MM.1S (cell line): ENCODE measurements around the gene SLC25A17.
"Not testable (repeated sequence)": the region's sequence is repeated elsewhere in the genome, so short reads cannot be mapped to it uniquely, and the experiment has no call there.

Experiments used
- DNase-seq: peaks from one replicate; pipeline ENCODE4 v3.0.0-alpha.2; 2015
- H2AFZ ChIP-seq: fragments of 300-600 bp; sonication (generic); 2 replicates; pipeline ENCODE4 v1.6.0; 2016; ENCODE audit warnings: antibody characterized with exemption, low read length
- H3F3A ChIP-seq: fragments of 300-600 bp; sonication (generic); 2 replicates; pipeline ENCODE4 v1.6.1; 2016; ENCODE audit warnings: mild to moderate bottlenecking, antibody characterized with exemption, low read length, moderate library complexity, mixed read lengths; ENCODE audit not compliant: insufficient read depth
- H3K27ac ChIP-seq: fragments of 300-600 bp; sonication (generic); 2 replicates; pipeline ENCODE4 v1.5.1; 2016; ENCODE audit warnings: mild to moderate bottlenecking, low read length
- H3K27me3 ChIP-seq: fragments of 300-600 bp; sonication (generic); replicated peaks from 2 replicates; pipeline ENCODE4 v1.6.0; 2016; ENCODE audit warnings: low read length; ENCODE audit not compliant: insufficient read depth
- H3K36me3 ChIP-seq: fragments of 300-600 bp; sonication (generic); replicated peaks from 2 replicates; pipeline ENCODE4 v1.6.1; 2016; ENCODE audit warnings: mild to moderate bottlenecking, low read length, mixed read lengths; ENCODE audit not compliant: insufficient read depth
- H3K4me1 ChIP-seq: fragments of 300-600 bp; sonication (generic); 2 replicates; pipeline ENCODE4 v1.6.1; 2016; ENCODE audit warnings: low read length, mixed read lengths
- H3K4me2 ChIP-seq: fragments of 300-600 bp; sonication (generic); 2 replicates; pipeline ENCODE4 v1.6.0; 2016; ENCODE audit warnings: low read depth, low read length
- H3K4me3 ChIP-seq: fragments of 300-600 bp; sonication (generic); 2 replicates; pipeline ENCODE4 v1.5.1; 2016; ENCODE audit warnings: low read length, mixed read lengths
- H3K79me2 ChIP-seq: fragments of 300-600 bp; sonication (generic); 2 replicates; pipeline ENCODE4 v1.6.1; 2016; ENCODE audit warnings: mixed run types, low read length, mixed read lengths
- H3K9ac ChIP-seq: fragments of 300-600 bp; sonication (generic); 2 replicates; pipeline ENCODE4 v1.6.1; 2016; ENCODE audit warnings: low read length, mixed read lengths
- H3K9me2 ChIP-seq: fragments of 300-600 bp; sonication (generic); replicated peaks from 2 replicates; pipeline ENCODE4 v1.6.1; 2016; ENCODE audit warnings: mild to moderate bottlenecking, low read length, mixed read lengths; ENCODE audit not compliant: insufficient read depth
- H3K9me3 ChIP-seq: fragments of 300-600 bp; sonication (generic); replicated peaks from 2 replicates; pipeline ENCODE4 v1.6.1; 2016; ENCODE audit warnings: mild to moderate bottlenecking, low read length, mixed read lengths; ENCODE audit not compliant: insufficient read depth
- H4K20me1 ChIP-seq: fragments of 300-600 bp; sonication (generic); 2 replicates; pipeline ENCODE4 v1.6.1; 2016; ENCODE audit warnings: mild to moderate bottlenecking, low read length, moderate library complexity, mixed read lengths; ENCODE audit not compliant: insufficient read depth
- EZH2 ChIP-seq: fragments of 300-600 bp; sonication (generic); optimal IDR thresholded peaks from 2 replicates; pipeline ENCODE3; 2017; ENCODE audit warnings: low read depth, mild to moderate bottlenecking, antibody characterized with exemption, low read length, mixed read lengths
- EZH2phosphoT487 ChIP-seq: fragments of 300-600 bp; sonication (generic); IDR thresholded peaks from 2 replicates; pipeline ENCODE4 v1.6.1; 2018; ENCODE audit warnings: antibody characterized with exemption, low read length
- TF ChIP-seq, protein P1 (sequence below): fragments of 300-600 bp; sonication (generic); IDR thresholded peaks from 2 replicates; pipeline ENCODE4 v1.5.1; 2016; ENCODE audit warnings: antibody characterized with exemption, low read length, mixed read lengths

Gene SLC25A17

DNA sequence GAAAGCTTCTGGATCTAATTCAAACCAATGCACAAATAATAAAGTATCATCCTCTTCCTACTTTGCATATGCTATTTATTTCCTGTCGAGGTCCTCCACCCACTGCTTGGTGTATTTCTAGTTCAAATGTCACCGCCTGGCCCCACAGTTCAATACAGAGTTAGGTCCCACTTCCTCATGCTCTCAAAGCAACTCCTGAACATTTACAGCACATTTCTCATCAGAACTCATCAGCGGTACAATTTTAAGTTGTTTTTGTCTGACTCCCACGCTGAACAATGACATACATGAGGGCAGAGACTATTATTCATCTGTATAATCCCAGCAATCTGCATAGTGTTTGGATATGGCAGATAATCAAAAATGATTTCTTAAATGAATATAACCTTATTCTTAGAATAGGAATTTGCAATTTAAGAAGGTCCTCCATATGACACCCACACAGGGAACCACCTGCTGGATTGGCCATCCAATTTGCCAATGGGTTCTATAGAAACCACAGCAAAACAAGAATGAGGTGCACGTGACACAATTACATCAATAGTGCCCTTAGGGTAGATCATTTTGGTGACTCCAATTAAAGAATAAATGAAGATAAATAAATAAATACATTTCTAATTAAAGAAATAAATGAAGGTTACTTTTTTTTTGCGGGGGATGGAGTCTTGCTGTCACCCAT is 54.2 kb downstream of the SLC25A17 start:
- Histone ChIP-seq H3K27ac (no peak overlapping the region), H4K20me1 (no peaks in the 10 kb centered on the region), H3K9me3 (no peaks in the 10 kb centered on the region), H3K36me3 (no peaks in the 10 kb centered on the region), H2AFZ (no peak overlapping the region), H3K4me2 (no peak overlapping the region), H3K4me1 (no peaks in the 10 kb centered on the region), H3K79me2 (no peaks in the 10 kb centered on the region), H3K9ac (no peak overlapping the region), H3F3A (no peaks in the 10 kb centered on the region), H3K9me2 (no peaks in the 10 kb centered on the region), H3K27me3 (no peaks in the 10 kb centered on the region), H3K4me3 (no peak overlapping the region)
- no peak for DNase-seq
- TF ChIP-seq EZH2 (no peak), EZH2phosphoT487 (no peak)
- TF ChIP-seq, protein P1, sequence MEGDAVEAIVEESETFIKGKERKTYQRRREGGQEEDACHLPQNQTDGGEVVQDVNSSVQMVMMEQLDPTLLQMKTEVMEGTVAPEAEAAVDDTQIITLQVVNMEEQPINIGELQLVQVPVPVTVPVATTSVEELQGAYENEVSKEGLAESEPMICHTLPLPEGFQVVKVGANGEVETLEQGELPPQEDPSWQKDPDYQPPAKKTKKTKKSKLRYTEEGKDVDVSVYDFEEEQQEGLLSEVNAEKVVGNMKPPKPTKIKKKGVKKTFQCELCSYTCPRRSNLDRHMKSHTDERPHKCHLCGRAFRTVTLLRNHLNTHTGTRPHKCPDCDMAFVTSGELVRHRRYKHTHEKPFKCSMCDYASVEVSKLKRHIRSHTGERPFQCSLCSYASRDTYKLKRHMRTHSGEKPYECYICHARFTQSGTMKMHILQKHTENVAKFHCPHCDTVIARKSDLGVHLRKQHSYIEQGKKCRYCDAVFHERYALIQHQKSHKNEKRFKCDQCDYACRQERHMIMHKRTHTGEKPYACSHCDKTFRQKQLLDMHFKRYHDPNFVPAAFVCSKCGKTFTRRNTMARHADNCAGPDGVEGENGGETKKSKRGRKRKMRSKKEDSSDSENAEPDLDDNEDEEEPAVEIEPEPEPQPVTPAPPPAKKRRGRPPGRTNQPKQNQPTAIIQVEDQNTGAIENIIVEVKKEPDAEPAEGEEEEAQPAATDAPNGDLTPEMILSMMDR = no peak

DNA sequence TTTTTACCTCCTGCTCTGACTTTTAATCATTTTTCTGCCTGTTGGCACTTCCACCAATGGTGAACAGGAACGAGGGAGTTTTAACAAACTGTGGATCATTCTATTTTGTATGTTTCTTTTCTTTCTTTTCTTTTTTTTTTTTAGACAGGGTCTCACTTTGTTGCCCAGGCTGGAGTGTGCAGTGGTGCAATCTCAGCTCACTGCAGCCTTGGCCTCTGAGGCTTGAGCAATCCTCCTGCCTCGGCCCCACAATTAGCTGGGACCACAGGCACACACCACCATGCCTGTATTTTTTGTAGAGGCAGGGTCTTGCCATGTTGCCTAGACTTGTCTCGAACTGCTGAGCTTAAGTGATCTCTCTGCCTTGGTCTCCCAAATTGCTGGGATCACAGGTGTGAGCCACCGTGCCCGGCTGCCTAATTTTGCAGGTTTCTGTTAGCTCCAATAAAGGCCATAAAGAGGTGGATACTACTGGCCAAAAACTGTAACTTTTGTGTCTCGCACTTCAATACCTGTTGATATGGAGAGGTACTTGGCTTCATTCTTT is 59.8 kb downstream of the SLC25A17 start:
- H3K27me3 ChIP-seq = no peaks in the 10 kb centered on the region
- H3K9ac ChIP-seq = no peak overlapping the region
- H4K20me1 ChIP-seq = no peaks in the 10 kb centered on the region
- no peaks in the 10 kb centered on the region for H3K4me1 ChIP-seq
- no peak overlapping the region for H2AFZ ChIP-seq
- no peaks in the 10 kb centered on the region for H3K9me3 ChIP-seq
- H3F3A ChIP-seq = no peaks in the 10 kb centered on the region
- TF ChIP-seq EZH2 (no peak), EZH2phosphoT487 (no peak)
- TF ChIP-seq, protein P1 = no peak
- no peak for DNase-seq
- no peak overlapping the region for H3K27ac ChIP-seq
- H3K4me2 ChIP-seq = no peak overlapping the region
- H3K4me3 ChIP-seq = no peak overlapping the region
- no peaks in the 10 kb centered on the region for H3K79me2 ChIP-seq
- no peaks in the 10 kb centered on the region for H3K36me3 ChIP-seq
- no peaks in the 10 kb centered on the region for H3K9me2 ChIP-seq

DNA sequence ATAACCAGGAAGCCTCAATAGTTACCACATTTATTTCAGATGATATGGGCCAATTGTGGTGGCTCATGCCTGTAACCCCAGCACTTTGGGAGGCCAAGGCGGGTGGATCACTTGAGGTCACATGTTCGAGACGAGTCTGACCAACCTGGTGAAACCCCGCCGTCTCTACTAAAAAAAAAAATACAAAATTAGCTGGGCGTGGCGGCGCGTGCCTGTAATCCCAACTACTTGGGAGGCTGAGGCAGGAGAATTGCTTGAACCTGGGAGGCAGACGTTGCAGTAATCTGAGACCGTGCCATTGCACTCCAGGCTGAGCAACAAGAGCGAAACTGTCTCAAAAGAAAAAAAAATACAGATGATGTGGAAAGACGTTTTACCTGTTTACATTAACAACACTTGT is 60.3 kb downstream of the SLC25A17 start:
- H3K4me2 ChIP-seq, H3K27ac ChIP-seq: not testable (repeated sequence)

DNA sequence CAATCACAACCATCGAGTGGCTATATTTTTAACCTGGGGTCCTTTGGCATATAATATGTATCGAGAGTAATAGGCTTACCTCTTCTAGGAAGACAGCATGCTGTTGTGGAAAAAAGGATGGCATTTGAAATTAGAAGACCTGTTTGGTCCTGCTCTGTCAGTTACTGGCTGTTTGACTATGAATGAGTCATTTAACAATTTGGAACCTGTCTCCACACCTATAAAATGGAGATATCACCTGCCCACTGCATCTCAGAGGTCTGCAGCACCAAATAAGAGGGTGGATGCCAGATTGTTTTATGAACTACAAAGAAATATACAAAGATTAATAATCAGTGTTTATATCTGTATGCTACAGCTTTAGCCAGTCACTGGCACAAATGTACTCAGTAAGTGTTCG is 60.8 kb downstream of the SLC25A17 start:
- Histone ChIP-seq H3K4me1 (no peaks in the 10 kb centered on the region), H3K9me3 (no peaks in the 10 kb centered on the region), H3K4me3 (no peak overlapping the region), H3F3A (no peaks in the 10 kb centered on the region), H3K4me2 (no peak overlapping the region), H3K9me2 (no peaks in the 10 kb centered on the region), H3K9ac (no peak overlapping the region), H4K20me1 (no peaks in the 10 kb centered on the region), H2AFZ (no peak overlapping the region), H3K79me2 (no peaks in the 10 kb centered on the region), H3K27me3 (no peaks in the 10 kb centered on the region), H3K36me3 (no peaks in the 10 kb centered on the region), H3K27ac (no peak overlapping the region)
- no peak for DNase-seq
- TF ChIP-seq, protein P1 = no peak
- TF ChIP-seq EZH2 (no peak), EZH2phosphoT487 (no peak)

More for the DNA sequence above, 60.3 kb downstream of the SLC25A17 start:
- DNase-seq, H2AFZ ChIP-seq, H4K20me1 ChIP-seq, H3F3A ChIP-seq, H3K9me3 ChIP-seq, H3K79me2 ChIP-seq, H3K36me3 ChIP-seq, H3K9ac ChIP-seq, H3K27me3 ChIP-seq, H3K9me2 ChIP-seq, H3K4me1 ChIP-seq, H3K4me3 ChIP-seq: not testable (repeated sequence)
